Measurements from ENCODE around the gene FBXW11.

GRCh38 chr5:171999877-172000276, 6.6 kb downstream of the FBXW11 start:
- TF ChIP-seq POLR2A (IDR thresholded peaks at IDR 0.05; ENCODE audit: low read length) = no peak
- TF ChIP-seq GATA1 (IDR thresholded peaks at IDR 0.05; ENCODE audit: low read depth, low read length) = no peak

Measured in erythroblast (primary cell).